Activated naive CD4-positive, alpha-beta T cell treated with anti-CD3 and anti-CD28 coated beads, Interleukin-2, amount 50 U/mL, for 16 hours (primary cell): Measurements from ENCODE around the gene ILF3.
A peak's percentile ranks its signal among the peaks of the same experiment; 100 is the strongest.

Source experiments
- DNase-seq: peaks from one replicate; pipeline ENCODE4 v3.0.0-alpha.2; 2020

The ILF3 gene

GRCh38 chr19:10706990-10707389 is 52.8 kb downstream of the ILF3 start:
- no peak for DNase-seq

GRCh38 chr19:10707440-10707839 is 53.3 kb downstream of the ILF3 start:
- DNase-seq, result no peak

- no peak for DNase-seq
Measured at GRCh38 chr19:10708291-10708690, 54.1 kb downstream of the ILF3 start.

DNA sequence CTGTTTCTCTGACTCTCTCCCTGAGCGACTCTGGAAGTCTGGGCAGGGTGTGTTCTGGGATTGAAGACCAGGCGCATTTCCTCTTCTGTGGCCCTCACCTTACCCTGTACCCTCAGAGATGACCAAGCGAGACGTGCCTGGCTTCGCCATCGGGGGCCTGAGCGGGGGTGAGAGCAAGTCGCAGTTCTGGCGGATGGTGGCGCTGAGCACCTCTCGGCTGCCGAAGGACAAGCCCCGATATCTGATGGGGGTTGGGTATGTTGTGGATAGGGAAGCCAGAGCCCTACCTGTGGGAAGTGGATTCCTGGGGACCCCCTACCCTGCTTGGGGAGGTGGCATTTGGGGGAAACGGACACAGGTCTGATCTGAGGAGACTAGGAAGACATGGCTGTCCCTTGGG is 57.9 kb downstream of the ILF3 start:
- DNase-seq, result no peak

DNA sequence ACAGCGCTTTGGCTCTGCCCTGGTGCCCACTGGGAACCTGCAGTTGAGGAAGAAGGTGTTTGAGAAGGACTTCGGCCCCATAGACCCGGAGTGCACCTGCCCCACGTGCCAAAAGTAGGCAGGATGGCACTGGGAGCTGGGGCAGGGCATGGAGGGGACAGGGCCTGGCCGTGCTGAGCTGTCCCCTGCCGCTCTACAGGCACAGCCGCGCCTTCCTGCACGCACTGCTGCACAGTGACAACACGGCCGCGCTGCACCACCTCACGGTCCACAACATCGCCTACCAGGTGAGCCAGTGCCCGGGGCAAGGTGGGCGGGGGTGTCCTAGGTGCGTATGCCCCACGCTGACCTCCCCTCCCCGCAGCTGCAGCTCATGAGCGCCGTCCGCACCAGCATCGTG is 58.6 kb downstream of the ILF3 start:
- DNase-seq, result no peak

DNA sequence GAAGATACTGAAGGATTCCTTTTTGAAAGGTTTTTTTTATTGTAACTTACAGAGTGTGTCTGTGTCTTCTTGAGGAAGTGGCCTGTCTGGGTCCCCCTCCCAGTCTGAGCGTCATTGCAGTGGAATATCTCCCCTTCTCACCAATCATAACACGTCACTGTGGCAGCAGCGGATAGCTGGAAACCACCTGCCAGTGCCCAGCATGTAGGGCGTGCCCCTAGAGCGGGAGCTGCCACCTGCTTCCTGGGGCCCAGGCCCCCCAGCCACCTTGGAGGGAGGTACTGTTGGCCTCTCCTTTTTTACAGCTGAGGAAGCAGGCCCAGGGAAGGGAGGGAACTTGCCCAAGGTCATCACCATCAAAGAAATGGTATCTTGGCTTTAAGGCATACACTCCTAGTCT is 59.2 kb downstream of the ILF3 start:
- no peak for DNase-seq

- no peak for DNase-seq
Measured at GRCh38 chr19:10717054-10717355, 62.9 kb downstream of the ILF3 start.

- peak; percentile 97 for DNase-seq
Measured at GRCh38 chr19:10717356-10718204, 63.4 kb downstream of the ILF3 start, which contains the start of gene DNM2. Gene DNM2, plus strand, starts transcription at chr19:10718079. Its CDS starts 164 bp downstream, at chr19:10718243.

- peak; percentile 66 for DNase-seq
Measured at GRCh38 chr19:10718205-10719196, 64.4 kb downstream of the ILF3 start.

DNA sequence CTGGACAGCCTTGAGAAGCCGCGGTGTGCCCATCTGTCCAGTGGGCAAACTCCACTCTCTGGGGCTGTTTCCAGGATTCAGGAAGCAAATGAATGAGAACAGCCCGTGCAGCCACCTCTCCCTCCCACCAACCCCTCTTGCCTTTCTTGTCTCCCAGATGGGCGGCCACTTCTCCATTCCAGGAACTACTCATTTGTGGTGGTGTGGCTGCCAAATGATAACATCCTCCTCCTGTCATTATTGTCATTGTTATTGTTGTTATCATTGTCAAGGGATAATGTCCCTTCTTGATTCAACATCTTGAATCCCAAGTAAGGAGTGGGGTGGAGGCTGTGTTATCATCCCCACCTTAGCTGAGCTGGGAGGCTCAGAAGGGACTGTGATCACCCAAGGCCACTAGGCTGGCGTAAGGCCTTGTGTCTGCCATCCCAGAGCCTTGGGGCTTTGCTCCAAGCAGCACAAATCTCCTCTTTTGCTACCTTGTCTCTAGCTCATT is 65.4 kb downstream of the ILF3 start:
- no peak for DNase-seq

GRCh38 chr19:10720607-10721125 is 66.5 kb downstream of the ILF3 start:
- DNase-seq, result no peak

GRCh38 chr19:10723591-10723990 is 69.4 kb downstream of the ILF3 start:
- DNase-seq, result no peak

- DNase-seq, result no peak
Measured at GRCh38 chr19:10724573-10725071, 70.5 kb downstream of the ILF3 start.

DNA sequence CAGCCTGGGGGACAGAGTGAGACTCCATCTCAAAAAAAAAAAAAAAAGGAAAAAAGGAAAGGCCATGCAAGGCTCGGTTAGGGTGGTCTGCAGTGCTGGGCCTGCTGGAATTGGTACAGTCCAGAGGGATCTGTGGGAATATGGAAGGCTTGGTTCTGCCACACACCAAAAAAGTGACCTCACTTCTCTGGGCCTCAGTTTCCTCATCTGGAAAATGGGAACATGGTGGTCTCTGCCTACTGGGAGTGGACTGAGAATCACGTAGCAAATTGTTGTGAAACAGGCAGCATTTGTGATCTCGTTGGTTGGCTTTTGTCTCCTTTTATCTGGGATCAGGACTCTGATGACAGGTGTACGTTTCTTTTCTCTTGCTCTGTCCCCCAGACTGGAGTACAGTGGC is 71.3 kb downstream of the ILF3 start:
- DNase-seq, result no peak

- DNase-seq, result no peak
Measured at GRCh38 chr19:10726268-10726667, 72.1 kb downstream of the ILF3 start.

GRCh38 chr19:10727685-10728201 is 73.6 kb downstream of the ILF3 start:
- no peak for DNase-seq

- no peak for DNase-seq
Measured at GRCh38 chr19:10729411-10729810, 75.3 kb downstream of the ILF3 start.

DNA sequence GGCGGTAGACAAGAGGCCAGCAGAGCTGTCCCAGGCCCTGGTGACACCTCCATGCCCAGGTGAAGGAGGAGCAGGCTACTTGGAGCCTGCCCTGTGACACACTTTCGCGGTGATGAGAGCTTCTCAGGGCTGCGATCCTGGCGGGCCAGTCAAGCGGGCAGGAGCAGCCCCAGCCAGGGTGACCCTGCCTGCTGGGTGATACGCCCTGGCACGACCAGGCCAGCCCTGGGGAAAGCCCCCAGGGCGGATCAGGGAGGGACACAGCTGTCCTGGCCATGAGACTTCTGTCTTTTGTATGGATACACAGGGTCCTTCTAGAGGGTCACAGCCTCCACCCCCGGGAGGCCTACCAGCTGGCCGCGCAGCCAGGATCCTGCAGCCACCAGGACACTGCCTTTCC is 76.8 kb downstream of the ILF3 start:
- no peak for DNase-seq

DNA sequence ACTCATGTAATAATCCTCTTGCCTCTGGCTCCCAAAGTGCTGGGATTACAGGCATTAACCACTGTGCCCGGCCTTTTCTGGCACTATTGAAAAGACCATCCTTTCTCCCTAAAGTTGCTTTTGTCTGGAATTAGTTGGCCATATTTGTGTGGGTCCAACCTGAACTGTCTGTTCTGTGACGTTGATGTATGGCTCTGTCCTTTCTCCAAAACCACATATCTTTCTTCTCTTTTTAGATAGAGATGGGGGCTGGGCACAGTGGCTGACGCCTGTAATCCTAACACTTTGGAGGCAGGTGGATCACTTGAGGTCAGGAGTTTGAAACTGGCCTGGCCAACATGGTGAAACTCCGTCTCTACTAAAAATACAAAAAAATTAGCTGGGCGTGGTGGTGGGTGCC is 81.6 kb downstream of the ILF3 start:
- DNase-seq, result no peak

DNA sequence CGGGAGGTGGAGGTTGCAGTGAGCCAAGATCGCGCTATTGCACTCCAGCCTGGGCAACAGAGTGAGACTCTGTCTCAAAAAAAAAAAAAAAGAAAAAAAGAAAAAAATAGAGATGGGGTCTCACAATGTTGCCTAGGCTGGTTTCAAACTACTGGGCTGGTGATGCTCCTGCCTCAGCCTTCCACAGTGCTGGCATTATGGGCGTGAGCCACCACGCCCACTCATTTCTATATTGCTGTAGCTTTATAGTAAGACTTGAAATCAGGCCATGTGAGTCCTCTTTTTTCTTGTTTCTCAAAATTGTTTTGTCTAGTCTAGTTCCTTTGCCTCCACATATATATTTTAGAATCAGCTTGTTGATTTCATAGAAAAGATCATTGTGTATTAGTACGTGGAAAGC is 82.0 kb downstream of the ILF3 start:
- no peak for DNase-seq

DNA sequence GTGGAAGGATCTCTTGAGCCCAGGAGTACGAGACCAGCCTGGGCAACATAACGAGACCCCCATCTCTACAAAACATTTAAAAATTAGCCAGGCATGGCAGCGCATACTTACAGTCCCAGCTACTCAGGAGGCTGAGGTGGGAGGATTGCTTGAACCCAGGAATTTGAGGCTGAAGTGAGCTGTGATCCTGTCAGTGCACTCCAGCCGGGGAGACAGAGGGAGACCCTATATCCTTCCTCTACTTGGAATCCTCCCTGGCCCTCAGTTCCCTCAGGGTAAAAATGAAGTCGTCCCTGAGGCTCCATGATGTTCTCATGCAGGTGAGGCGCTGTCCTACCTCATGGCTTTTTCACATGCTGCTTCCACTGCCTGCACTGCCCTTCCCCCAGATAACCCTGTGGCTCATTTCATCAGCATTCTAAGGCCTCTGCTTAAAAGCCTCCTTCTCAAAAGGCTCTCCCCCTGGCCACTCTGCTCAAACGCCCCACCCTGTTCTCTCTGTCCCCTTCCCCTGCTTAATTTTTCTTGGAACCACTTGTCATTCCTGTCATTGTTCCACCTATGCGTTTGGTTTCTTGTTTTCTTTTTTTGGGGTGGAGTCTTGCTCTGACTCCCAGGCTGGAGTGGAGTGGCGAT is 82.9 kb downstream of the ILF3 start:
- no peak for DNase-seq

DNA sequence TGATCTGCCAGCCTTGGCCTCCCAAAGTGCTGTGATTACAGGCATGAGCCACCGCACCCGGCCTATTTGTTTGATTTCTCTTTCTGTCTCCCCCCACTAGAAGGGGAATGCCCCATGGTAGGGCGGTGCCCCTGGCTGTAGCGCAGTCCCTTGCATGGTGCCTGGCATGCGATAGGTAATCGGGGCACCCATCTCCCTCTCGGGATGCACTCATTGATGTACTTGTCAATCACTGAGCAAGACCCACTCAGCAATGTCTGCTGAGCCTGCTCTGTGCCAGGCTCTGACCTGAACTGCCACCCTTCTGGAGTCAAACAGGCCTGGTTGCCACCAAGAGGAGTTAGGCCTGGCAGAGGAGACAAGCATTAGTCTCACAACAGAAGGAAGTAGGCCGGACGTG is 83.6 kb downstream of the ILF3 start:
- no peak for DNase-seq

GRCh38 chr19:10740798-10741197 is 86.7 kb downstream of the ILF3 start:
- no peak for DNase-seq
